HepG2 (cell line): ENCODE data around the gene B9D2. TPM values are rescaled to one million over a fixed set of nuclear protein-coding genes. Genes with fewer than 3 reads are reported as not detected.

ENCODE experiments used
- AKAP8 ChIP-seq: sonication (generic); formaldehyde crosslinking; IDR thresholded peaks from 2 replicates; pipeline ENCODE4 v1.5.1; 2020; ENCODE audit warnings: mild to moderate bottlenecking, missing genetic modification reagents
- ARNTL ChIP-seq: sonication (generic); formaldehyde crosslinking; IDR thresholded peaks from 2 replicates; pipeline ENCODE4 v1.4.0; 2020; ENCODE audit warnings: mild to moderate bottlenecking, missing genetic modification reagents
- ATF4 ChIP-seq, 2 experiments: fragments of 450-650 bp in 1 of 2; sonication (generic) in 1 of 2; formaldehyde crosslinking; IDR thresholded peaks; 2 replicates each; pipeline versions ENCODE4 v1.5.0 to v1.8.0; 2020 to 2022; ENCODE audit warnings: mild to moderate bottlenecking in 1 of 2, missing genetic modification reagents in 1 of 2
- CENPT ChIP-seq: sonication (generic); formaldehyde crosslinking; IDR thresholded peaks from 2 replicates; pipeline ENCODE4 v1.8.0; 2022; ENCODE audit warnings: low read depth, mild to moderate bottlenecking, moderate library complexity, missing genetic modification reagents
- CSRNP1 ChIP-seq: sonication (generic); formaldehyde crosslinking; IDR thresholded peaks from 2 replicates; pipeline ENCODE4 v1.8.1; 2023; ENCODE audit warnings: mild to moderate bottlenecking, missing genetic modification reagents
- EHMT2 ChIP-seq: fragments of 200-600 bp; sonication (generic); IDR thresholded peaks from 2 replicates; pipeline ENCODE4 v1.7.0; 2017; ENCODE audit warnings: antibody characterized with exemption, low read depth, low read length, borderline replicate concordance
- FOSL2 ChIP-seq: sonication (generic); formaldehyde crosslinking; IDR thresholded peaks from 2 replicates; pipeline ENCODE4 v1.4.0; 2020; ENCODE audit warnings: missing genetic modification reagents
- GABPB1 ChIP-seq: IDR thresholded peaks from 2 replicates; pipeline ENCODE4 v1.6.1; 2016; ENCODE audit warnings: mild to moderate bottlenecking, missing genetic modification reagents, moderate library complexity, missing compliant biosample characterization
- GATAD2A ChIP-seq: IDR thresholded peaks from 2 replicates; pipeline ENCODE4 v1.6.1; 2016
- KDM3A ChIP-seq: IDR thresholded peaks from 2 replicates; pipeline ENCODE4 v1.6.1; 2018; ENCODE audit warnings: low read depth, missing compliant biosample characterization
- MAFK ChIP-seq, 2 experiments: IDR thresholded peaks in 1 of 2; conservative IDR thresholded peaks in 1 of 2; 2 replicates each; pipeline ENCODE4 v1.6.1; 2011; ENCODE audit warnings: improper control_type of control experiment in 2 of 2, low read length in 2 of 2
- NFYC ChIP-seq: IDR thresholded peaks from 2 replicates; pipeline ENCODE4 v1.6.1; 2016; ENCODE audit warnings: missing genetic modification reagents, missing compliant biosample characterization
- TCF7 ChIP-seq: sonication (generic); IDR thresholded peaks from 2 replicates; pipeline ENCODE4 v1.6.1; 2016; ENCODE audit warnings: antibody characterized with exemption, low read depth
- ZNF12 ChIP-seq: sonication (generic); formaldehyde crosslinking; IDR thresholded peaks from 2 replicates; pipeline ENCODE4 v1.5.0; 2020; ENCODE audit warnings: missing genetic modification reagents
- ZNF264 ChIP-seq: sonication (generic); formaldehyde crosslinking; IDR thresholded peaks from 2 replicates; pipeline ENCODE4 v1.4.0; 2020; ENCODE audit warnings: missing genetic modification reagents
- ZNF781 ChIP-seq: sonication (generic); formaldehyde crosslinking; IDR thresholded peaks from 2 replicates; pipeline ENCODE4 v1.5.1; 2020; ENCODE audit warnings: borderline replicate concordance, mild to moderate bottlenecking, missing genetic modification reagents; ENCODE audit errors: not compliant biosample characterization
- ZNF839 ChIP-seq: sonication (generic); formaldehyde crosslinking; IDR thresholded peaks from 2 replicates; pipeline ENCODE4 v1.4.0; 2020; ENCODE audit warnings: missing genetic modification reagents, mild to moderate bottlenecking, borderline replicate concordance
- polyA plus RNA-seq, 8 experiments: library from polyadenylated mRNA; depleted of rRNA in 3 of 8; stranded (reverse) in 7 of 8; unstranded in 1 of 8; fragments of >200 nt; fragmentation: Illumina TruSeq in 4 of 8; extraction: Trizol in 4 of 8; gene quantifications; 2 replicates each; pipeline versions ENCODE4 v1.2.1 to v1.2.3, GENCODE V29; 2011 to 2016; ENCODE audit warnings: low read depth in 4 of 8, missing spikeins in 1 of 8, mixed read lengths in 1 of 8; ENCODE audit not compliant: insufficient read depth in 1 of 8
- total RNA-seq, 5 experiments: library from RNA; depleted of rRNA; stranded (reverse); fragments of >200 nt; fragmentation: Illumina TruSeq; extraction: Trizol; gene quantifications; 2 replicates each; pipeline ENCODE4 v1.2.3, GENCODE V29; 2016; ENCODE audit warnings: low read depth in 1 of 5
- TF ChIP-seq, protein P1 (sequence below): sonication (generic); formaldehyde crosslinking; IDR thresholded peaks from 2 replicates; pipeline ENCODE4 v1.4.0; 2020; ENCODE audit warnings: missing genetic modification reagents
- TF ChIP-seq, protein P2 (sequence below): sonication (generic); formaldehyde crosslinking; IDR thresholded peaks from 2 replicates; pipeline ENCODE4 v1.4.0; 2020; ENCODE audit warnings: missing genetic modification reagents

B9D2 gene
- total and polyA plus RNA-seq, 2 of the 13 experiments (the other 11 are each of a cell fraction or from before 2014, with no cell fraction given) = 3.1 to 4.4 TPM

- no peak; a peak in 1 of 4 replicates for TF ChIP-seq ATF4 (CRISPR knock-in tag; IDR thresholded peaks at IDR 0.05)
- TF ChIP-seq ARNTL = no peak
- no peak for TF ChIP-seq ZNF264
- TF ChIP-seq, protein P1, sequence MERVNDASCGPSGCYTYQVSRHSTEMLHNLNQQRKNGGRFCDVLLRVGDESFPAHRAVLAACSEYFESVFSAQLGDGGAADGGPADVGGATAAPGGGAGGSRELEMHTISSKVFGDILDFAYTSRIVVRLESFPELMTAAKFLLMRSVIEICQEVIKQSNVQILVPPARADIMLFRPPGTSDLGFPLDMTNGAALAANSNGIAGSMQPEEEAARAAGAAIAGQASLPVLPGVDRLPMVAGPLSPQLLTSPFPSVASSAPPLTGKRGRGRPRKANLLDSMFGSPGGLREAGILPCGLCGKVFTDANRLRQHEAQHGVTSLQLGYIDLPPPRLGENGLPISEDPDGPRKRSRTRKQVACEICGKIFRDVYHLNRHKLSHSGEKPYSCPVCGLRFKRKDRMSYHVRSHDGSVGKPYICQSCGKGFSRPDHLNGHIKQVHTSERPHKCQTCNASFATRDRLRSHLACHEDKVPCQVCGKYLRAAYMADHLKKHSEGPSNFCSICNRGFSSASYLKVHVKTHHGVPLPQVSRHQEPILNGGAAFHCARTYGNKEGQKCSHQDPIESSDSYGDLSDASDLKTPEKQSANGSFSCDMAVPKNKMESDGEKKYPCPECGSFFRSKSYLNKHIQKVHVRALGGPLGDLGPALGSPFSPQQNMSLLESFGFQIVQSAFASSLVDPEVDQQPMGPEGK = peak; percentile 57
- peak; percentile 24; the same call in 1 of the 2 replicates for TF ChIP-seq CSRNP1 (CRISPR knock-in tag)
- TF ChIP-seq, protein P2, sequence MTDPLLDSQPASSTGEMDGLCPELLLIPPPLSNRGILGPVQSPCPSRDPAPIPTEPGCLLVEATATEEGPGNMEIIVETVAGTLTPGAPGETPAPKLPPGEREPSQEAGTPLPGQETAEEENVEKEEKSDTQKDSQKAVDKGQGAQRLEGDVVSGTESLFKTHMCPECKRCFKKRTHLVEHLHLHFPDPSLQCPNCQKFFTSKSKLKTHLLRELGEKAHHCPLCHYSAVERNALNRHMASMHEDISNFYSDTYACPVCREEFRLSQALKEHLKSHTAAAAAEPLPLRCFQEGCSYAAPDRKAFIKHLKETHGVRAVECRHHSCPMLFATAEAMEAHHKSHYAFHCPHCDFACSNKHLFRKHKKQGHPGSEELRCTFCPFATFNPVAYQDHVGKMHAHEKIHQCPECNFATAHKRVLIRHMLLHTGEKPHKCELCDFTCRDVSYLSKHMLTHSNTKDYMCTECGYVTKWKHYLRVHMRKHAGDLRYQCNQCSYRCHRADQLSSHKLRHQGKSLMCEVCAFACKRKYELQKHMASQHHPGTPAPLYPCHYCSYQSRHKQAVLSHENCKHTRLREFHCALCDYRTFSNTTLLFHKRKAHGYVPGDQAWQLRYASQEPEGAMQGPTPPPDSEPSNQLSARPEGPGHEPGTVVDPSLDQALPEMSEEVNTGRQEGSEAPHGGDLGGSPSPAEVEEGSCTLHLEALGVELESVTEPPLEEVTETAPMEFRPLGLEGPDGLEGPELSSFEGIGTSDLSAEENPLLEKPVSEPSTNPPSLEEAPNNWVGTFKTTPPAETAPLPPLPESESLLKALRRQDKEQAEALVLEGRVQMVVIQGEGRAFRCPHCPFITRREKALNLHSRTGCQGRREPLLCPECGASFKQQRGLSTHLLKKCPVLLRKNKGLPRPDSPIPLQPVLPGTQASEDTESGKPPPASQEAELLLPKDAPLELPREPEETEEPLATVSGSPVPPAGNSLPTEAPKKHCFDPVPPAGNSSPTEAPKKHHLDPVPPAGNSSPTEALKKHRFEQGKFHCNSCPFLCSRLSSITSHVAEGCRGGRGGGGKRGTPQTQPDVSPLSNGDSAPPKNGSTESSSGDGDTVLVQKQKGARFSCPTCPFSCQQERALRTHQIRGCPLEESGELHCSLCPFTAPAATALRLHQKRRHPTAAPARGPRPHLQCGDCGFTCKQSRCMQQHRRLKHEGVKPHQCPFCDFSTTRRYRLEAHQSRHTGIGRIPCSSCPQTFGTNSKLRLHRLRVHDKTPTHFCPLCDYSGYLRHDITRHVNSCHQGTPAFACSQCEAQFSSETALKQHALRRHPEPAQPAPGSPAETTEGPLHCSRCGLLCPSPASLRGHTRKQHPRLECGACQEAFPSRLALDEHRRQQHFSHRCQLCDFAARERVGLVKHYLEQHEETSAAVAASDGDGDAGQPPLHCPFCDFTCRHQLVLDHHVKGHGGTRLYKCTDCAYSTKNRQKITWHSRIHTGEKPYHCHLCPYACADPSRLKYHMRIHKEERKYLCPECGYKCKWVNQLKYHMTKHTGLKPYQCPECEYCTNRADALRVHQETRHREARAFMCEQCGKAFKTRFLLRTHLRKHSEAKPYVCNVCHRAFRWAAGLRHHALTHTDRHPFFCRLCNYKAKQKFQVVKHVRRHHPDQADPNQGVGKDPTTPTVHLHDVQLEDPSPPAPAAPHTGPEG = peak; percentile 75; the same call in 1 of the 2 replicates
- no peak for TF ChIP-seq ZNF839 (CRISPR knock-in tag)
- TF ChIP-seq GATAD2A (CRISPR knock-in tag) = 0 out of 2 replicates have a peak, but pooled peaks have one; percentile 20
- peak; percentile 60; the same call in 1 of the 2 replicates for TF ChIP-seq KDM3A (CRISPR knock-in tag)
- TF ChIP-seq ZNF12 (CRISPR knock-in tag) = no peak
- TF ChIP-seq FOSL2 (CRISPR knock-in tag) = 0 out of 2 replicates have a peak, but pooled peaks have one; percentile 6
- TF ChIP-seq GABPB1 (CRISPR knock-in tag) = peak; percentile 73
- TF ChIP-seq TCF7 = no peak
- no peak for TF ChIP-seq CENPT (CRISPR knock-in tag)
- TF ChIP-seq NFYC (CRISPR knock-in tag) = 0 out of 2 replicates have a peak, but pooled peaks have one; percentile 9
- TF ChIP-seq MAFK (conservative IDR thresholded peaks at IDR 0.05 in 1 of 2, IDR thresholded peaks at IDR 0.05 in 1 of 2; ENCODE audit: low read length in 2 of 2) = no peak
- TF ChIP-seq AKAP8 = no peak
- no peak for TF ChIP-seq EHMT2
- no peak for TF ChIP-seq ZNF781 (CRISPR knock-in tag)
Observed at GRCh38 chr19:41352609-41353465, 11.1 kb downstream of the B9D2 start (continued).
